HUES48 (cell line): ENCODE data around the gene INIP.

Experiments
- H3K27ac ChIP-seq: one replicate; pipeline ENCODE4 v1.7.0; 2013; ENCODE audit warnings: low read depth, low read length, inconsistent platforms
- H3K27me3 ChIP-seq: 2 replicates; pipeline ENCODE4 v1.6.1; 2013; ENCODE audit warnings: mild to moderate bottlenecking, low read length; ENCODE audit not compliant: control insufficient read depth, insufficient read depth
- H3K36me3 ChIP-seq: 2 replicates; pipeline ENCODE4 v1.6.1; 2013; ENCODE audit warnings: low read length; ENCODE audit not compliant: control insufficient read depth, insufficient read depth
- H3K4me1 ChIP-seq: 2 replicates; pipeline ENCODE4 v1.6.1; 2013; ENCODE audit warnings: mild to moderate bottlenecking, low read length; ENCODE audit not compliant: control insufficient read depth, insufficient read depth
- H3K4me3 ChIP-seq: 2 replicates; pipeline ENCODE4 v1.5.1; 2013; ENCODE audit warnings: mild to moderate bottlenecking, low read depth, low read length
- H3K9ac ChIP-seq: 2 replicates; pipeline ENCODE4 v1.6.1; 2013; ENCODE audit warnings: mild to moderate bottlenecking, low read depth, low read length, moderate library complexity
- H3K9me3 ChIP-seq: 2 replicates; pipeline ENCODE4 v1.6.1; 2013; ENCODE audit warnings: low read length; ENCODE audit not compliant: control insufficient read depth, insufficient read depth

Gene INIP

DNA sequence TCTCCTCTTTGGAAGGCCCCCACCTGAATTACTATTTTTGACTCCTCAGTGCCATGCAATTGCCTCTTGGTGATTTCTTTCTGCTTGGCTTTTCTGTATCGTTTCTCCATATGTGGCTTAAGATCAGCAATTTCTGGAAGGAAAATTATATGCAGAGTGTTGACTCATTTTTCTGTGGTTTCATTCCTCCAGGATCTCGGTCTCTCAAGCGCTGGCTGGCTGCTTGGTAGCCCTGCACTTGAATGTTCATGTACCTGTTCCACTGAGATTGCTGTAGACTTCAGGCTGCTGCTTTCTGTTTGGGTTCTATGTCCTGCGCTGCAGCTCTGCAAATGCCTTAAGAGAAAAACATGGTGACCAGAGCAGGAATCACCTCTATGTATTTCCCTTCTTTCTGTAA is 77.6 kb downstream of the INIP start:
- no peaks in the 10 kb centered on the region for H3K9me3 ChIP-seq

More for the DNA sequence above, 77.6 kb downstream of the INIP start:
- H3K27ac ChIP-seq, result no peak overlapping the region
- no peak overlapping the region for H3K4me3 ChIP-seq
- no peak overlapping the region for H3K9ac ChIP-seq
- no peaks in the 10 kb centered on the region for H3K27me3 ChIP-seq
- H3K4me1 ChIP-seq, result no peaks in the 10 kb centered on the region
- no peaks in the 10 kb centered on the region for H3K36me3 ChIP-seq
